Osteoblast (primary cell): ENCODE data around the gene TXK. TPM values are rescaled to one million over a fixed set of nuclear protein-coding genes. Genes with fewer than 3 reads are reported as not detected.

Experiments
- DNase-seq: peaks from one replicate; pipeline ENCODE4 v3.0.0; 2011; ENCODE audit warnings: low spot score, mixed read lengths; ENCODE audit not compliant: insufficient read length; ENCODE audit errors: missing footprints
- H2AFZ ChIP-seq: 2 replicates; pipeline ENCODE4 v1.6.0; 2011; ENCODE audit warnings: mild to moderate bottlenecking, low read length
- H3K27ac ChIP-seq: 2 replicates; pipeline ENCODE4 v1.5.1; 2011; ENCODE audit warnings: mild to moderate bottlenecking, low read depth, low read length, moderate library complexity
- H3K27me3 ChIP-seq: 2 replicates; pipeline ENCODE4 v1.6.0; 2012; ENCODE audit warnings: mild to moderate bottlenecking, control low read depth, inconsistent platforms, low read length, moderate library complexity; ENCODE audit not compliant: insufficient read depth
- H3K36me3 ChIP-seq: 2 replicates; pipeline ENCODE4 v1.5.1; 2011; ENCODE audit warnings: mild to moderate bottlenecking, low read length, control low read depth, moderate library complexity; ENCODE audit not compliant: insufficient read depth
- H3K4me1 ChIP-seq: 2 replicates; pipeline ENCODE4 v1.5.1; 2011; ENCODE audit warnings: mild to moderate bottlenecking, low read length, control low read depth, moderate library complexity; ENCODE audit not compliant: insufficient read depth
- H3K4me2 ChIP-seq: 2 replicates; pipeline ENCODE4 v1.6.0; 2011; ENCODE audit warnings: mild to moderate bottlenecking, low read length; ENCODE audit not compliant: insufficient read depth
- H3K4me3 ChIP-seq: fragments of 200-600 bp; sonication (generic); 3 replicates; pipeline ENCODE4 v1.5.1; 2012; ENCODE audit warnings: mild to moderate bottlenecking, low read length, inconsistent platforms; ENCODE audit not compliant: insufficient read depth
- H3K79me2 ChIP-seq: 2 replicates; pipeline ENCODE4 v1.6.0; 2012; ENCODE audit warnings: mild to moderate bottlenecking, low read length, control low read depth, inconsistent platforms; ENCODE audit not compliant: insufficient read depth
- H3K9me3 ChIP-seq: 2 replicates; pipeline ENCODE4 v1.5.1; 2011; ENCODE audit warnings: low read depth, low read length, control low read depth
- H4K20me1 ChIP-seq: 2 replicates; pipeline ENCODE4 v1.6.0; 2012; ENCODE audit warnings: mild to moderate bottlenecking, low read length, control low read depth; ENCODE audit not compliant: insufficient read depth
- total RNA-seq: library from RNA; depleted of rRNA; stranded (reverse); fragments of >200 nt; gene quantifications from 2 replicates; pipeline ENCODE4 v1.2.3, GENCODE V29; 2012
- TF ChIP-seq, protein P1 (sequence below): IDR thresholded peaks from 2 replicates; pipeline ENCODE4 v1.5.1; 2011; ENCODE audit warnings: mild to moderate bottlenecking, low read depth, low read length, moderate library complexity; ENCODE audit errors: extremely low read depth

TXK gene
- total RNA-seq, 1 donor, result 0.72 TPM

DNA sequence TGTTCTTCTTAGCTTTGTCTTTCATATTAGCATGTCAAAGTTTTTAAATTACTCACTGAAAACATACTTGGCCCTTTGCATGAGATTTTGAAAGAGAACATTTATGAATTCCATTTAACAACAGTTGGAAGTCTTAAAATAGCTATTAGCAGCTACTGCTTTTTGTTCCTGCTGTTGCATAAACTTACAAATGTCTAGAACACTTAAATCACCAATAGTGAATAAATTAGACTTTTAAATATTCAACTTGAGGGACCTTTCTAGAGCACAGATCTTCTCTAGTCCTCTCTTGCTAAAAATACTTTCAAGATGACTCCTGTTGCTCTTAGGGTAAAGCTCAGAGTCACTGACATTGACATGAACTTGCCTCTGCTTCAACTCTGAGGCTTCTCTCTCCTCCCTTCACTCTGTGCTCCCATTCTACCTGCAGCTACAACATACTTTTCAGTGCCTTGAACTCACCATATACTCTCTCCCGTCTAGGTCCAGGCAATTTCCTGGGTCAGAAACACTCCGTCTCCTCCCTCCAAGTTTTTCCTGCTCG is 15.8 kb upstream of the TXK start:
- no peak for DNase-seq
- H2AFZ ChIP-seq, result no peak overlapping the region
- TF ChIP-seq, protein P1, sequence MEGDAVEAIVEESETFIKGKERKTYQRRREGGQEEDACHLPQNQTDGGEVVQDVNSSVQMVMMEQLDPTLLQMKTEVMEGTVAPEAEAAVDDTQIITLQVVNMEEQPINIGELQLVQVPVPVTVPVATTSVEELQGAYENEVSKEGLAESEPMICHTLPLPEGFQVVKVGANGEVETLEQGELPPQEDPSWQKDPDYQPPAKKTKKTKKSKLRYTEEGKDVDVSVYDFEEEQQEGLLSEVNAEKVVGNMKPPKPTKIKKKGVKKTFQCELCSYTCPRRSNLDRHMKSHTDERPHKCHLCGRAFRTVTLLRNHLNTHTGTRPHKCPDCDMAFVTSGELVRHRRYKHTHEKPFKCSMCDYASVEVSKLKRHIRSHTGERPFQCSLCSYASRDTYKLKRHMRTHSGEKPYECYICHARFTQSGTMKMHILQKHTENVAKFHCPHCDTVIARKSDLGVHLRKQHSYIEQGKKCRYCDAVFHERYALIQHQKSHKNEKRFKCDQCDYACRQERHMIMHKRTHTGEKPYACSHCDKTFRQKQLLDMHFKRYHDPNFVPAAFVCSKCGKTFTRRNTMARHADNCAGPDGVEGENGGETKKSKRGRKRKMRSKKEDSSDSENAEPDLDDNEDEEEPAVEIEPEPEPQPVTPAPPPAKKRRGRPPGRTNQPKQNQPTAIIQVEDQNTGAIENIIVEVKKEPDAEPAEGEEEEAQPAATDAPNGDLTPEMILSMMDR, result no peak
- no peak overlapping the region for H3K4me2 ChIP-seq
- no peak overlapping the region for H3K4me3 ChIP-seq
- H3K27ac ChIP-seq, result no peak overlapping the region
- no peaks in the 10 kb centered on the region for H3K27me3 ChIP-seq
- H4K20me1 ChIP-seq, result no peaks in the 10 kb centered on the region
- H3K9me3 ChIP-seq, result no peaks in the 10 kb centered on the region
- H3K36me3 ChIP-seq, result no peaks in the 10 kb centered on the region
- no peaks in the 10 kb centered on the region for H3K79me2 ChIP-seq
- no peaks in the 10 kb centered on the region for H3K4me1 ChIP-seq

DNA sequence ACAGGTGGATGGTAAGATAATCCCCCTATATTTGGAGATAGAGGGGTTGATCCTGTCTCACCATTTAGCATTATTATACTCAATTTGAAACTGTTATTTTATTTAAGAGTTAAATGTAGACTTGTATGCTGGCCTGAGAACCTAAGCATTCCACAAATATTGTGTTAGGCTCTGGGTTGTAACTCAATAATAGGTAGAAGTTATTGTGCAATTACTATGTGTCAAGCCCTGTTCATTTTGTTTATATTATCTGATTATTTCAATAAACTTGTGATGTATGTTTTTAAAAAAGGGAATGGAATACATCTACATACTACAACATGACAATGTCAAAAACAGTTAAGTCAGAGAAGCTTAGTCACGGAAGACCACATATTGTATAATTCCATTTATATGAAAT is 13.6 kb upstream of the TXK start:
- TF ChIP-seq, protein P1, result no peak
- Histone ChIP-seq H4K20me1 (no peaks in the 10 kb centered on the region), H2AFZ (no peak overlapping the region), H3K27ac (no peak overlapping the region), H3K36me3 (no peaks in the 10 kb centered on the region), H3K4me1 (no peaks in the 10 kb centered on the region), H3K4me2 (no peak overlapping the region), H3K4me3 (no peak overlapping the region), H3K27me3 (no peaks in the 10 kb centered on the region), H3K79me2 (no peaks in the 10 kb centered on the region), H3K9me3 (no peaks in the 10 kb centered on the region)
- no peak for DNase-seq

GRCh38 chr4:48141048-48141447 is 7.0 kb upstream of the TXK start:
- H3K27ac ChIP-seq, result no peak overlapping the region
- H4K20me1 ChIP-seq, result no peaks in the 10 kb centered on the region
- H2AFZ ChIP-seq, result no peak overlapping the region
- H3K4me1 ChIP-seq, result no peaks in the 10 kb centered on the region
- TF ChIP-seq, protein P1, result peak; percentile 59
- DNase-seq, result no peak
- no peak overlapping the region for H3K4me2 ChIP-seq
- H3K4me3 ChIP-seq, result no peak overlapping the region
- H3K27me3 ChIP-seq, result no peaks in the 10 kb centered on the region
- no peaks in the 10 kb centered on the region for H3K79me2 ChIP-seq
- H3K36me3 ChIP-seq, result no peaks in the 10 kb centered on the region
- no peaks in the 10 kb centered on the region for H3K9me3 ChIP-seq

DNA sequence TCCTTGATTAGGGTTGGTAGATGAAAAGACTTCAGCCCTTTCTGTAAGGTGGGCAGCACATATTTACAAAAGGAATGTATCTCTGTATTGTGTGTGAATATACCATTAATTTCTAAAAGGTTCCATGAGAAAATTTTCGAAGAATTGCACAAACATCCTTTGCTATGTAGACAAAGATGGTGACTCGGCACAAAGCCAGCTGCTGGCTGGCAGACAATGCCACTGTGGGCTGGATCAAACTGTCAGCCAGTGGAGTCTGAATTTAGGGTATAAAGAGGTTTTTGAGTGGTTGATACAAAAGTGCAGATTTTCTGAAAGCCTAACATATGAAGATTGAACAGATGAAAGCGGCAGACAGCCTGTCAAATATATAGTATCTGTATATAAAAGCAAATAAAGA is 5.6 kb upstream of the TXK start:
- Histone ChIP-seq H4K20me1 (no peaks in the 10 kb centered on the region), H3K27me3 (no peaks in the 10 kb centered on the region), H3K4me1 (no peaks in the 10 kb centered on the region), H3K4me3 (no peak overlapping the region), H3K9me3 (no peaks in the 10 kb centered on the region), H3K4me2 (no peak overlapping the region), H3K79me2 (no peaks in the 10 kb centered on the region), H3K27ac (no peak overlapping the region), H2AFZ (no peak overlapping the region), H3K36me3 (no peaks in the 10 kb centered on the region)
- TF ChIP-seq, protein P1, result no peak
- DNase-seq, result no peak
